Coronary artery (tissue), 2 donors: ENCODE results near the gene INF2.

Experiments
- DNase-seq: peaks from one replicate; pipeline ENCODE4 v3.0.0-alpha.2; 2017; ENCODE audit warnings: low spot score
- H3K27ac ChIP-seq, 2 donors: fragments of 200-600 bp; sonication (generic); one replicate each; pipeline ENCODE4 v1.5.1; 2016 to 2019
- H3K4me3 ChIP-seq: fragments of 200-600 bp; sonication (generic); 2 replicates; pipeline ENCODE4 v1.5.1; 2016; ENCODE audit warnings: mild to moderate bottlenecking, moderate library complexity
- CTCF ChIP-seq: fragments of 200-600 bp; sonication (generic); IDR thresholded peaks from one replicate; pipeline ENCODE4 v1.5.1; 2019; ENCODE audit warnings: antibody characterized with exemption

INF2 gene

DNA sequence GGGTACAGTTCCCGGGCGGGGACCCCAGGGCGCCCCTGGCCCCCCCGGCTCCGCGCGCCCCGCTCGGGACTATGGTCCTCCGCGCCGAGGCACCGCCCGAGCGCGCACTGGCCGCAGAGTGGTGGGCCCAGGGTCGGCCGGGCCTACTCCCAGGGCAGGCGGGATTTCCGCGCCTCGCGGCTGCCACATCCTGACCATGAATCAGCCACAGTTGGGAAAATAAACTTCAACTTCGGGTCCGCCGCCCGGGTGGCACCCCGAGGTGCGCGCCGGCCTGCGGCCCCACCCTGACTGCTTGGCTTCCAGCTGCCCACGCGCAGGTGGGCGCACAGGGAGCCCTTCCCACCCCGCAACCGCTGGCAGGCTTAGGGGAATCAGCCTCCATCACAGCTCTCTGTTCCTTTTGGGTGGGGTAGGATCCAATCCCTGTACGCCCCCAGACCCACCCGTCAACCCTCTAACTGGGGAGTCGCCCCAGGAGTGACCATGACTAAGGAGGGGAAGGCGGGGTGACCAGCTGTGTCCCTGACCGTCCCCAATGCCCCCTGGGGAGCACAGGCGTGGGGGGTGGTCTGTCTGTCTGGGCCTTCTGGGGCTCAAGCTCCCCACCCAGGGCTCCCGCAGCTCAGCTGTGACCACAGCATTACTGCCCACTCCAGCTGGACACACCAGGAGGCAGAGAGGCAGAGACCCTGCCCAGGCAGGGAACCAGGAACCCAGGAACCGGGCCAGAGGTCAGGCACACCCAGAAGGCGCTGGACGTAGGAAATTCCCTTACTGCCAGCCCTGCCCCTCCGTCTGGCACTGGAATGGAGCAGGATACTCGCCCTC is 678 bp downstream of the INF2 start:
- DNase-seq, result no peak
- peak overlapping the region; percentile 89 to 93 for H3K27ac ChIP-seq
- peak overlapping the region; percentile 98 for H3K4me3 ChIP-seq
- no peak for TF ChIP-seq CTCF

DNA sequence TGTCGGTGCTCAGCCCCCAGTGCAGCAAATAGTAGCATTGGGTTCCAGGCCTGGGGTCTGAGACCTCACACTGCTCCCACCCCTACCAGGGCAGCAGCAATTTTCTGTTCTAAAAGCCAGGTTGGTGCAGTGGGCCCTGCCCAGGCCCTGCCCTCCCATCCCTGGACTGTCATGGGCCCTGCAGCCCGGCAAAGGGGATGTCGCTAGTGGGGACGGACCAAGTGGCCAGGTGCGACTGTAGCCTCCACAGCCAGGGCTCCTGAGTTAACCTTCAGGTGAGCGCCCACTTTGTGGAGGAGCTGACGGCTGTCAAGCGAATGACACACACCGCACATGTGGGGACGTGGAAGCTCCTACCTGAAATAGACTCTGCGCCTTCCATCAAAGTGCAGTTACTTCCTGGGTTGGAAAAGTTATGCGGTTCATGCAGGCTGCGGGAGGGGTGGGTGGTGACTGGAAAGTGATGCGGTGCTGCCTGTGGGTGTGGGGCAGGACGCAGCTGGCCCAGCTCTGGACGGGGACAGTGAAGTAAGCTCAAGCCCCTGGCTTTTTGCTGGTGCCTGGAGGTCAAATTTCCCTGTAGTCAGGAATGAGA is 1.5 kb downstream of the INF2 start:
- peak overlapping the region; percentile 98 for H3K4me3 ChIP-seq
- H3K27ac ChIP-seq, result peak overlapping the region; percentile 89 to 93

GRCh38 chr14:104691546-104692260 is 2.3 kb downstream of the INF2 start:
- no peak for DNase-seq
- H3K4me3 ChIP-seq, result peak overlapping the region; percentile 98
- H3K27ac ChIP-seq, result peak overlapping the region; percentile 89 to 93
- no peak for TF ChIP-seq CTCF

More for the DNA sequence above, 1.5 kb downstream of the INF2 start:
- DNase-seq, result no peak
- TF ChIP-seq CTCF, result no peak

- peak overlapping the region; percentile 72 to 89 for H3K27ac ChIP-seq
- DNase-seq, result no peak
- no peak for TF ChIP-seq CTCF
- peak overlapping the region; percentile 98 for H3K4me3 ChIP-seq
Measured at GRCh38 chr14:104692261-104692938, 3.0 kb downstream of the INF2 start.

GRCh38 chr14:104692939-104693315 is 3.5 kb downstream of the INF2 start:
- no peak for TF ChIP-seq CTCF
- peak overlapping the region; percentile 22 for H3K4me3 ChIP-seq
- no peak for DNase-seq
- peak overlapping the region; percentile 72 to 89 for H3K27ac ChIP-seq

GRCh38 chr14:104693482-104694431 is 4.3 kb downstream of the INF2 start:
- no peak for DNase-seq
- peak overlapping the region; percentile 43 for H3K4me3 ChIP-seq
- peak overlapping the region; percentile 72 to 89 for H3K27ac ChIP-seq
- TF ChIP-seq CTCF, result no peak
